22Rv1 (cell line): ENCODE measurements around the gene SFR1.

ENCODE experiments used
- ZFX ChIP-seq: fragments of 450-650 bp; IDR thresholded peaks from 2 replicates; pipeline ENCODE4 v1.6.1; 2017; ENCODE audit warnings: antibody characterized with exemption, borderline replicate concordance
- TF ChIP-seq, protein P1 (sequence below): fragments of 450-650 bp; IDR thresholded peaks from 2 replicates; pipeline ENCODE4 v1.5.1; 2017; ENCODE audit warnings: mild to moderate bottlenecking

DNA sequence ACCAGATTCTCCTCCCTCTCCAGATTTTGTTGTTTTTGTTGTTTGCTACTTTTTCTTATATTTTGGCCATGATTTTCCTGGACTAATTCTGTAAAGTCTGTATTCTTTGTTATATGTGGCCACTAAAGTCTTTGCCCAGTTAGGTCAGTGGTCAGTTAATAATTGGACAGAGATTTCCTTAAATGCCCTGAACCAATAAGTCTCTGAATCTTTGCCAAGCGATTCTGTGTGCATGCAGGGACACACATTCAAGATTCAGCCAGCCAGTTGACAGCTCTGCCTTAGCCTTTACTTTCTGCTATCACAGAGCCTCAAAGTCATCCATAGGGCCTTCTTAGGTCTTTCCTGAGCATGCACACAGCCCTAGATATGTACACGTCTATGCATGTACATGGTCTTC is 25.3 kb upstream of the SFR1 start:
- TF ChIP-seq, protein P1, sequence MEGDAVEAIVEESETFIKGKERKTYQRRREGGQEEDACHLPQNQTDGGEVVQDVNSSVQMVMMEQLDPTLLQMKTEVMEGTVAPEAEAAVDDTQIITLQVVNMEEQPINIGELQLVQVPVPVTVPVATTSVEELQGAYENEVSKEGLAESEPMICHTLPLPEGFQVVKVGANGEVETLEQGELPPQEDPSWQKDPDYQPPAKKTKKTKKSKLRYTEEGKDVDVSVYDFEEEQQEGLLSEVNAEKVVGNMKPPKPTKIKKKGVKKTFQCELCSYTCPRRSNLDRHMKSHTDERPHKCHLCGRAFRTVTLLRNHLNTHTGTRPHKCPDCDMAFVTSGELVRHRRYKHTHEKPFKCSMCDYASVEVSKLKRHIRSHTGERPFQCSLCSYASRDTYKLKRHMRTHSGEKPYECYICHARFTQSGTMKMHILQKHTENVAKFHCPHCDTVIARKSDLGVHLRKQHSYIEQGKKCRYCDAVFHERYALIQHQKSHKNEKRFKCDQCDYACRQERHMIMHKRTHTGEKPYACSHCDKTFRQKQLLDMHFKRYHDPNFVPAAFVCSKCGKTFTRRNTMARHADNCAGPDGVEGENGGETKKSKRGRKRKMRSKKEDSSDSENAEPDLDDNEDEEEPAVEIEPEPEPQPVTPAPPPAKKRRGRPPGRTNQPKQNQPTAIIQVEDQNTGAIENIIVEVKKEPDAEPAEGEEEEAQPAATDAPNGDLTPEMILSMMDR, result no peak
- TF ChIP-seq ZFX, result no peak
